NCI-H128 (cell line): Measurements from ENCODE around the gene LMOD1.

Experiments used
- DNase-seq: peaks from one replicate; lab custom pipeline; 2025; ENCODE audit not compliant: unreplicated experiment; lab: John Stamatoyannopoulos, UW

Gene LMOD1

DNA sequence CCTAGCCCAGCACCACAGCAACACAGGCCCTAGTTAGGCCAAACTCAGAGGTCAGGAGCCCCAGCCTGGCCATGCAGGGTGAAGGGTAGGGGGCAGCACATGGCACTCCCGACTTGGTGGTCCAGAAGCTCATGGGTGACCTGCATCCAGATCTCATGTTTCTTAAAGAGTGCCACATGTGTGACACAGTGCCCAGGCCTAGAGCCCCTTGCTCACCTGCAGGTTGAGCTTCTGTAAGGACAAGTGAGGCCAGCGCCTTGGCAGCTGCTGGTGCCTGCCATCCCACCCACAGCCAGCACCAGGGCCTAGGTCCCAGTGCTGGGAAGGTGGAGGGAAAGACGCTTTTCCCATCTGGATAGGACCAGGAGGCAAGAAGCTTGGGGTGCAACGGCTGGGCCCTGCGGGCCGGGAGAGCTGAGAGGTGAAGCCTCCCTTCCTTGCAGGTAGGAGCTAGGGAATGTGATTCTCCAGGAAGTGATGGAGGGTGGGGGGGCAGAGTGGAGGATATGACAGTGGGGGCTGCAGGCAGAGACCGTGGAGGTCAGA, 51.2 kb downstream of the LMOD1 start:
- no peak for DNase-seq

DNA sequence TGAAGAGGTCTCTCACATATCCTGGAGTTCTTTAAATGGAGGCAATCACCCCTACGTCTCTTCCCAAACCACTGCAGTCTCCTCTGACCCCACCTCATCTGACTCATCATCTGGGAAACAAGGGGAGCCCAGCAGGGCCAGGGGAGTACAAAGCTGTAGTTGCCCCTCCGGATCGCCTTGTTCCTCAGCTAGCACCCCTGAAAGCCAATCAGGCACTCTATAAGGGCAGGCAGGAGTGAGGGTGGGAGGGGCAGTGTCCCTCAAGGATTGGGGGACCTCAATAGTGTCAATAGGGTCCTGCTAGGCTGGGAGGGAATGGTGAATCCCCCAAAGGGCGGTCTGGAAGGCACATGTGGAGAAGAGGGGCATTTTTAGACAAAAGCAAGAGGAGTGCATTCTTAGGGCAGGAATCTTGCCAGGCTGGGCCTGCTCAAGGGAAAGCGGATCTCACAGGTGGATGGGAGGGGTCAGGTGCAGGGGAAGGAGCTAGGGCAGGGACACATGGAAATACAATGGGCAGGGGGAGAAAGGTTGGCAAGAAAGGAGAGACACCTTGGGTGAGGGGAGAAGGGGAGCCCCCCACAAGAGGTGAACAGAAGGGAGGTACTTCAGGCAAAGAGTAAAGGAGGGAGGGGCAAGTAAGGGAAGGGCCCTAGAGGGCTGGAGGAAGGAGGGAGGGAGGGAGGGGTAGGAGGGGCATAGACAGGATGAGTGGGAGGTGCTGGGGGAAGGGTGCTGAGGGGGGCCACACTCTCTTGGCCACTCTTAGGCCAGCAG, 51.8 kb downstream of the LMOD1 start:
- DNase-seq, result no peak

DNA sequence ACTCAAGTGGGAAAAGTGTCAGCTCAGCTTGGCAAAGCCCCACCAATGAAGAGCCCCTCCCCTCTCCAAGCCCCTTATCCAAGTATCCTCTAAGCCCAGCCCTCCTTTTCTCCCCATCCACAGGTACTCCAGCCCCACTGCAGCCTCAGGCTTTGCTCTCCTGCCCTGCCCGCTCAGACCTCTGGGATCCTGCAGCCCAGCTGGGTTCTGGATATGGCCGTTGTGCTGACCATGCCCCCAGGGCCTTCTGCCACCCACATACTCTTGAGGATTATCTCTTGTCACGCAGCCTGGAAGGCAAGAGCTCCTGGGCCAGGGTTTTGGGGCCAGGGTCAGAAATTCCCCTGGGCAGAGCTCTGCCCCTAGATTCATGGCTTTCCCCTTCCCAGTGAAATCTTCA, 52.9 kb downstream of the LMOD1 start:
- DNase-seq, result no peak

DNA sequence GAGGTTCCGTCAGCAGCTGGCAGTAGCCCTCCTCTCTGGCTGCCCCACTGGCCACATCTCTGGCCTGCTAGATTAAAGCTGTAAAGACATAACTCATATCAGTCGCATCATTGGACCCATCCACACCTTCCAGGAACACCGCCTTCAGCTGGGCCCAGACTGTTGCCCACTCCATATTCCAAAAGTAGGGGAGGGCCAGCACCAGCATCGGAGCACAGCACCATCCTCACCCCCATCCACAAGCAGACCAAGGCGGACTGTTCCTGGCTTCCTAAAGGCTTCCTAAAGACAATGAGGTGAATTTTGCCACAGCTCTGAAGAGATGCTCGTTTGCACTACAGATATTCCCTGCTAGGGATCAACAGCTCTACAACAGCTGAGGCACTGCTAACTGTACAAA, 54.1 kb downstream of the LMOD1 start:
- DNase-seq, result no peak

DNA sequence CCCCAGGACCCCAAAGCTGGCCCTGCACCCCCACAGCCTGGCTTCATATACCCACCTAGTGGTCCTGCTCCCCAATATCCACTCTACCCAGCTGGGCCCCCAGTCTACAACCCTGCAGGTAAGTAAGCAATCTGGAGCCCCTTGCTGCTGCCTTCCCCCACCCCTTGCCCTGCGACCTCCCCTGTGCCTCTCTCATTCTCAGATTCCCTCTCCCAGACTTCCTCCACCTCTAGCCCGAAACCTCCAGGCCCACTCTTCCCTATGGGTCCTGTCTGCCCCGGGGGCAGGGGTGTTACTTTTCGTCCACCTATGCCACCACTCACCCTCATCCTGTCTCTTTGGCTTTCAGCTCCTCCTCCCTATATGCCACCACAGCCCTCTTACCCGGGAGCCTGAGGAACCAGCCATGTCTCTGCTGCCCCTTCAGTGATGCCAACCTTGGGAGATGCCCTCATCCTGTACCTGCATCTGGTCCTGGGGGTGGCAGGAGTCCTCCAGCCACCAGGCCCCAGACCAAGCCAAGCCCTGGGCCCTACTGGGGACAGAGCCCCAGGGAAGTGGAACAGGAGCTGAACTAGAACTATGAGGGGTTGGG, 54.8 kb downstream of the LMOD1 start:
- DNase-seq, result no peak

DNA sequence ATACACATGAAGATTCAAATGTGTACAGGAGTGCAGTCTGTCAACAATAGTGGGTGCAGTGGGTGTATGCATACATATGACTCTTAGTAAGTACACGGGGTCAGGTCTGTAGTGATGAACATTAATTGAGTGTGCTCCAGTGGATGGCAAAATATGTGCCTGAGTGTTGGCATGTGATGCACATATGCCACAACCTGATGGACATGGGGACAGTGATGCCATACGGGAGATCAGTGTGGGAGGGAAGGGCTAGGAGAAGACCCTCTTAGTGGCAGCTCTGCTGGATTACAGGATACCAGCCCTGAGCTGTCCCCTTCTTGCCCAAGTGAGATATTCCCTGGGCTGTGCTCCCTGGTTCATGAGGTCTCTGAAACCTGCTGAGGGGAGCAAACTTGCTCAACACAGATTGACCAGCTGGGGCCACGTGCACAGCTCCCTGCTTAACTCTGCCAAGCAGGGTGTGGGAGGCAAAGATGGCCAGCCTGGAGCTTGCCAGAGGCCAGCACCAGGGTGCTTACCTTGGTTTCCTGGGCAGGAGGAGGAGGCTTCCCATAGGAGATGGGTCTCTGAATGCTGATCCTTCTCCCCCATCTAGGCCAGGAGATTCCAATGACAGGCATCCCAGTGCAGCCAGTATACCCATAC, 55.4 kb downstream of the LMOD1 start:
- DNase-seq, result no peak

DNA sequence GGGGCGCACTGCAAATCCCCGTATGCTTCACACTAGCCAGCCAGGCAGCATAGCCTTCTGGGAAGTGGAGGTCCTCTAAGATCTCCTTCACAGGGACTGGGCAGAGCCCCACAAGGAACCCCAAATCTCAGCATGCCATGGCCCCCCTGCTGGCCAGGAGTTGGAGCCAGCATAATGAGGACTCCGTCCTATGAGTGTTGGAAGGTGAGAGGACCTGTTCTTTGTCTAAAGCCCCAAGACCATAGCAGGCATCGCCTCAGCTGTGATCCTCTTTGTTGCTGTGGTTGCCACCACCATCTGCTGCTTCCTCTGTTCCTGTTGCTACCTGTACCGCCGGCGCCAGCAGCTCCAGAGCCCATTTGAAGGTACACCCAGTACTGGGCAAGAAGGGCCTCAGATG, 56.1 kb downstream of the LMOD1 start:
- DNase-seq, result no peak

DNA sequence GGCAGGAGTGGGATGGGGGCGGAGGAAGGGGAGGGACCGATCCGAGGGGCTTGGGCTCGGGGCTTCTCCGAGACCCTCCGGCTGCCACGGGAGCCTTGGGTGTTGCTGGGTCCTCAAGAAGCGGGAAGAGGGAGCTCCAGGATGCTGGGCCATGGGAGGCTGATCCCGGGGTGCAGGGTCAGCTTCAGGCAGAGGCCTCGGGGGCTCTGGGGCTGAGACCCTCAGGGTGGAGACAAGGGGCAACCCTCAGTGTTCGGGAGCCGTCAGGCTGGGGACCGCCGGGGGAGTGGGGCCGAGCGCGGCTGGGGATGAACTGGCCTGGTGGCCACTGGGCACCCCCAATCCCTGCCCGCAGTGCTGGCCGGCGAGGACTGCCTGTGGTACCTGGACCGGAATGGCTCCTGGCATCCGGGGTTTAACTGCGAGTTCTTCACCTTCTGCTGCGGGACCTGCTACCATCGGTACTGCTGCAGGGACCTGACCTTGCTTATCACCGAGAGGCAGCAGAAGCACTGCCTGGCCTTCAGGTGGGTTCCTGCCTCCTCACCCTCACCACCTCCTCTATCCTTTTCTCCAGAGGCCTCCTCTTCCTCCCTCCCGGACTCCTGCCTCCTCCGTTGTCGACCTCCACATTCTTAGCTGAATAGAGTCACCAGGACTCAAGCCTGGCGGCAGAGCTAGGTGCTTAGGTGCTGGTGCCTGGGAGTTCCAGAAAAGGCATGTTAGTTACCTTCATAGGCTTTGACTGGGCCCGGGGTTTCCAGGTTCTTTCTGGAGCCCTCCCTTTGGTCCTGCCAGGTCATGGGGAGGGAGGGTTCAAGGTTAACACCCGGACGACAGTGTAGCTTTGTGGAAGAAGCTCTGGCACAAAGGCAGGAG, 57.0 kb downstream of the LMOD1 start:
- no peak for DNase-seq

DNA sequence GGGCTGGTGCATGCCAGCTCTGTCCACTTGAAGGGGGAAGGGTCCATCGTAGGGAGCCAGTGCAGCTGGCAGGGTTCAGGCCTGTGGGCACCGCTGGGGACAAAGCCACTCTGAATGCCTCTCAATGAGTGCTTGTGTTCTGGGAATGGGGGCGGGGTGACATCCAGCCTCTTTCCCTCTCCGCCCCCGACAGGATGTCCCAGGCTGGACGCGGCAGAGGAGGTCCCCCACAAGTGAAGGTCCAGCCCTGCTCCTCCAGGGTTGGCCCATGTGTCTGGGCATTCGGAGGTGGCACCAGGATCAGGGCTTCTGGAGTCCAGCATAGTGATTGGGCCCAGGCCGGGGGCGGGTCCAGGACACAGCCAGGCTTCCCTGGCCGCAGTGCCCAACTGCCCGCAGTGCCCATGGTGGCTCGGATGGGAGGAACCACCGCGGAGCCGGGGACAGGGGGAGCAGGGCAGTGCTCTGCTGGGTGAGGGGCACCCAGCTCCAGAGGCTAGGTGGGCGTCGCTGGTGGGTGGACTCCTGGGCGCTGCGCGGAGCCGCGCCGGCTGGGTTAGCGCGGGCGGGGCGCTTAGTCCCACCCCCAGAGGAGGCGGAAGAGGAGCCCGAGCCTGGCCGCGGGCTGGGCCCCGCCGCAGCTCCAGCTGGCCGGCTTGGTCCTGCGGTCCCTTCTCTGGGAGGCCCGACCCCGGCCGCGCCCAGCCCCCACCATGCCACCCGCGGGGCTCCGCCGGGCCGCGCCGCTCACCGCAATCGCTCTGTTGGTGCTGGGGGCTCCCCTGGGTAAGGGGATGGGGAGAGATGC, 57.9 kb downstream of the LMOD1 start, which contains the start of gene SHISA4:
Gene SHISA4, plus strand, starts transcription at position 617 of the 808 bp plus-strand sequence. Its CDS starts 97 bp downstream, at position 714.
- no peak for DNase-seq

DNA sequence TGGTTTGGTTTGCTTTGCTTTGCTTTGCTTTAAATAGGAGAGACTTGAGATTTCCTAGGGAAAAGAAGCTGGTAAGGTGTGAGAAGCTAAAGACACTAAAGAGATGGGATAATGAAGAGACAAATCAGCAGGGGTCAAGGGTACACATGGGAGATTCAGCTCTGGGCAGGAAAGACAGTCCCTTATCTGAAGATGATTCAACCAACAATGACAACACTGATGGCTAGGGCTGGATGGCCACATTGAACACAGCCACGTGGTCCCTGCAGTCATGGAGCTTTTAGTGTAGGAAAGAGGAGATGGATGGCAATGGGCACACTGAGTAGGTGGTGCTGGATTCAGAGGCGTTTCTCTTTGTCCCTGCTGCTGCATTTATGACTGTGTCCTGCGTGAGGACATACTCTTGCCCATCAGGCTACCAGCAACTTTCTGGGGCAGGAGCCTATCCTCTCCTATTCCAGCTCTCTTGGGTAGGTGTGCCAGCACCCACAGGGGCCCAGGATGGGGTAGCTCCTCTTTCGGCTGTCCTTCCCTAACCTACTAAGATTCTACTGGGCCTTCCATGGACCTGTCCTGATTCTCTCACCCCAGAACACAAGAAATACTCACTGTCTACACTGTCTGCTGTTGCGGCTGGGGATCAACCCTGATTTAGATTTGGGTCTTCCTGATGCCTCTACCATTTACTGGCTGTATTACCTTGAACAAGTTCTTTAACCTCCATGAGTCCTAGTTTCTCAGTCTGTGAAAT, 59.1 kb downstream of the LMOD1 start:
- DNase-seq, result no peak

DNA sequence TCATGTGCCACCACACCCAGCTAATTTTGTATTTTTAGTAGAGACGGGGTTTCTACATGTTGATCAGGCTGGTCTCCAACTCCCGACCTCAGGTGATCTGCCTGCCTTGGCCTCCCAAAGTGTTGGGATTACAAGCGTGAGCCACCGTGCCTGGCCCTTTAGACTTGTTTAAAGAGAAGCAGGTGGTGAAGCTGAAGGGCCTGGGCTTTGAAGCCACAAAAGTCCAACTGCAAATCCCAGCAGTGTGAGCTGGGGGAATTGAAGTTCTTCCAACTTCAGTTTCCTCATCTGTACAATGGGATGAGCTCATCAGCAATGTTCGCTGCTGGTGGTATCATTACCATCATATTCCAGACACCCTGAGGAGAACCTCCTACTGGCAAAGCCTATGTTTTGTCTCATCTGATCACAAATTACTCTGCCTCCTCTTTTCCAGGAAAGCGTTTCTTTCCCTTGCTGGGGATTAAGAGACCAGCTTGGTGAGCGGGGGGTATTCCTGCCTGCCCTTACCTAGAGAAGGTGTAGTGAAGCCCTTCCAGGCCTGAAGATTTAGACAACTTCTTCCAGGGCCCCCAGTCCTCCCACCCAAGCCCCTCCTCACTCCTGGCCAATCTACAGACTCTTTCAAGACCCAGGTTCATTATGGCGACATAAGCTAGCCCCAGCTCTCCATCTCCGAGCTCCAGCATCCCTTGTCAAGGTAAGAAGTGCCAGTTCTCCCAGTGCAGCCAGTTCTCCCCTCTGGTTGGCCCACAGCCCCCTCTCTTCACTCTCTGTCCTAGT, 60.1 kb downstream of the LMOD1 start:
- DNase-seq, result no peak

DNA sequence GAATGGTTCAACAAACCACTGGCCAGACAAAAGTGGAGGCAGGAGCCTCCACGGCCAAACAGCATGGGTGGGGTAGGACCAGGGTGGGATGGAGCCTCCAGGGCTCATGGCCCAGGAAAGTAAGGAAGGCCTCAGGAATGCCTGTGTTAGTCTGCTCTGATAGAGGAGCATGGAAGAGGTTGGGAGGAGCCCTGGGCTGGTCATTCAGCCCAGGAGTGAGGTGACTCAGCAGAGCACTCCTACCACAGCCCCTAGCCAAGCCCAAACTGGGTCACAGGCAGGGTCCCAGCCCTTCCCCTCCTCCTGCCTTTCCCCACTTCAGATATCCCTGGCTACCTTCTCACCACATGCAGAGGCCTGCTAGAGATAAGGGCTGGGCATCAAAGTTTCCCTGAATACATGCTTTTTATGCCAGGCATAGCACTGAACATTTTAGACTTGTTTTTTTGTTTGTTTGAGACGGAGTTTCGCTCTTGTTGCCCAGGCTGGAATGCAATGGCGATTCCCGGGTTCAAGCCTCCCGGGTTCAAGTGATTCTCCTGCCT, 60.7 kb downstream of the LMOD1 start:
- no peak for DNase-seq

DNA sequence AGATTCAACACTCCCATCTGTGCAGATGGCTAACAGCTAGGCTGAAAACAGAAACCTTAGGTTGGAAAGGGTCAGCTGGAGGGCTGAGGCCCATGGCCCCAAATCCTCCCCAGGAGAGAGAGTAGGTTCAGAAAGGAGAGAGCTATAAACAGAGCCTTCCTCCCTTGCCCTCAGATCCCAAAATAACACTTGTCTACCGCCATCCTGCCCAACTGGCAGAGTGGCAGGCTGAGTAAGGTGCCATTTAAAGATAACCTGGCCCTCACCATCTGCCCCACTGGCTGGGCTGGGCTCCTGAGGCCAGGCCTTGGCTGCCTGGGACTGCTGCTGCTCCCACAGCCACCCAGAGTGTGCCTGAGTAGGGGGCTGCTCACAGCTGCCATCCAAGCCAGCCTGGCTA, 61.9 kb downstream of the LMOD1 start:
- DNase-seq, result no peak

DNA sequence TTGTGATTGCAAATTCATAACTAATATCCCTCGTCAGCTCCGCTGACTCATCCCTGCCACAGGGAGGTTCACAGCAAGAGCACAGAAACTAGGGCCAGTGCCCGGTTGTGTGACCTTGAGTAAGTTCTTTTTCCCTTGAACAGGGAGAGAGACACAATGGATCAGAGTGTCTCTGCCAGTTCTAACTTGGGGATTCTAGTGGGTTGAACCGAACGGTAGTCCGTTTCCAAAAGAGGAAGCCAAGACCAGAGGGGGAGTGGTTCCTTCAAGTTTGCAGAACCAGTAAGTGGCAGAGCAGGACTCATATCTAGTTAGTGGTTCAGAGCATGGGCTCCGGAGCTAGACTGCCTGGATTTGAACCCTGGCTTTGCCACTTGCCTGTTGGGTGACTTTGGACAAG, 62.6 kb downstream of the LMOD1 start:
- no peak for DNase-seq

DNA sequence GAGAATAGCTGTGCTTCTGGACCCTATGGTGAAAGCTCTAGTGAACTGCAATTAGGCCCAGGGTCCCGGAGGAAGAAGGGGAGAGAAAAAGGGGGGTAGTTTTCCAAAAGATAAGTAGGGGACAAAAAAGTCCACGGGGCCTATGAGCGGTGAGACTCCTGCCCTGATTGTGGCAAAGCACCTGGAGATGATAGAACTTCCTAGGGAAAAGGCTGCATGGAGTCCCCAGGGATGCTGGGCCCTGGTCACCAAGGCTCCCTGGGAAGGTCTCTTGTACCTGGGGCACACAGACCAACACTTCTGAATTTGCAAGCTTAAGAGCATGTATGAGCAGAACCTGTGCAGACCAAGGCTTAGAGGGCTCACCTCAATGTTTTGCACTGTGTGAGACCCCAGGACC, 63.1 kb downstream of the LMOD1 start:
- no peak for DNase-seq

DNA sequence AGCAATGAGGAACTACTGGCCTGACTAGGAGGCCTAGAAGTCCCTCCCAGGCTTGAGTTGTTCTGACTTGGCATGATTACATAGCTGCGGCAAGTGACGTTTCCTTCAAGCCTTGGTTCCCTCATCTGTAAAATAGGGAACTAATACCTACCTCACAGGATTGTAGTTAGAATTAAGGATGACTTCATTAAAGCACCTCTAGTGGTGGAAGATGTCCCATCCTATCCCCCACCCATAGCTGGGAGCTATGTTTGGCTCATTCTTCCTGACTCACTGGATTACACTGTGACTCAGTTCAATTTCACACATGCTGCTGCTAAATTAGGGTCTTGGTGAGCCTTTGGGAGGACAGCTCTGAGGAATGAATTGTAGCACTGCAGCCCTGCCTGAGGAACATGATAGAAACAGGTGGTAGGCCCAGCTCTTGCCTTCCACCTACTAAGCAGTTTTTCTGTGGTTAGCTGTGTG, 63.6 kb downstream of the LMOD1 start:
- no peak for DNase-seq

DNA sequence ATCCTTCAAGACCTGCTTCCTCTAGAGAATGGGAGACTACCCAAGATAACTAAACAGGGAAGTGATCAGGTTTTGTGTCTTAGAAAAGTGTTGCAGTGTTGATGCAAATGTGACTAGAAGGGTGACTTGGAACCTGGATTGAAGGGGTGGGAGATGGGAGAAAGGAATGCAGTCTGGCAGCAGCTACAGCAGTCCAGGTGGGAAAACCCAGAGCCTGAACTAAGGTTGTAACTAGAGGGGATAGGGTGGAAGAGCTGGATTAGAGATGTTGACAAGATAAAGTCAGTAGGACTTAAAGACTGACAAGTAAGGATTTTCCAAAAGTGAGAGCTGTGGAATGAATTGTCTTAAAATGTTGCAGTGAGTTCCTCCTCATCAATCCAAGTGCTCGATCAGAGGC, 64.7 kb downstream of the LMOD1 start:
- DNase-seq, result no peak

DNA sequence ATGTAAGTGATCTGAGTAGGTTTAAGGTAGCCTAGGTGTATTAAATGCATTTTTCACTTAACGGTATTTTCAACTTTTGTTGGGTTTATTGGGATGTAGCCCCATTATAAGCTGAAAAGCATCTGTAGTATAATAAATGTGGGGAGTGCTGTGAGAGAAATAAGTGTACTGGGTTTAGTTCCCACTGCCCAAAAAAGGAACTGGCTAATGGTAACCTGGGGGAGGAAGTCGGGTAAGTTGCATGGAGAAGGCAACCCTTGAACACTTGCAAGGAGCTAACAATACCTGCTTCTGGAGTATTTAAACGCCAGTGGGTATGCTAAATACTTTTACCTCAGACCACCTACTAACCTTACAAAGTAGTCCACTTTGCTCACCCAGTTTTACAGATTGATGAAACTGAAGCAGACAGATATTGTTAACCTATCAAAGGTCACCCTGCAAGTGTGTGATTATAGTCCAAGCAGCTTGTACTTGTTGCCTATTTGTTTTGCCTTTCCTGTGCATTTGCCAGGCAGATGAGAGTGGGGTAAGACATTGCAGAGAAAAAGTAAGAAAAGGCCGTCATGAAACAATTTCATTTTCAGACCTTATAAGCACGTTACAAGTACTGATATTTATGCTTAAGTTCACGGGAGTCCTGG, 65.3 kb downstream of the LMOD1 start:
- DNase-seq, result no peak
